Stimulated activated CD4-positive, alpha-beta T cell treated with anti-CD3 and anti-CD28 coated beads, TNF-alpha, amount 100 ng/mL, for 1 hour (primary cell): ENCODE data around the gene TSKU.
"Not testable (repeated sequence)": the region's sequence is repeated elsewhere in the genome, so short reads cannot be mapped to it uniquely, and the experiment has no call there.

Experiments
- DNase-seq, 3 donors: peaks; one replicate each; pipeline ENCODE4 v3.0.0-alpha.2; 2020; ENCODE audit warnings: low read depth in 3 of 3, low spot score in 1 of 3

The TSKU gene

DNA sequence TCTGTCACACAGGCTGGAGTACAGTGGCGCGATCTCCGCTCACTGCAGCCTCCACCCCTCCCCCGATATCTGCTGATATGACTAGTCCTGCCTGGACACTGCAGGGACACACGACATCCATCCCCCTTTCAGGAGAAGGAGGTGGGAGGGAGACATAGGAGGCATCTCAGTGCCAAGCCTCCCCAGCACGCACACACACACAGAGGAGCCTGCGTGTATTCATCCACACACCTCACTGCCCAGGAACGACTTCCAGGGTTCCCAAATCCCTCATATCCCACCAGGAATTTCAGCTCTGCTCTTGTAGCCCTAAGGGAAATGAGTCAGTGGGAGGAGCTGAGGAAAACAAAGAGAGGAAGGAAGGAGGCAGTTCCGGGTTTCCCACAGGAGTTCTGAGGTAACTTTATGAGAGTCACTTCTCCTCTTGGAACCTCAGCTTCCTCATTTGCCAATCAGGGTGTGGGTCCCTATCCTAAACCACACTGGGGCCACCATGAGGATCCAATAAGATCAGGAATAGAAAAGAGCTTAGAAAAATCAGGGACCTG, 40.4 kb downstream of the TSKU start:
- DNase-seq = no peak

DNA sequence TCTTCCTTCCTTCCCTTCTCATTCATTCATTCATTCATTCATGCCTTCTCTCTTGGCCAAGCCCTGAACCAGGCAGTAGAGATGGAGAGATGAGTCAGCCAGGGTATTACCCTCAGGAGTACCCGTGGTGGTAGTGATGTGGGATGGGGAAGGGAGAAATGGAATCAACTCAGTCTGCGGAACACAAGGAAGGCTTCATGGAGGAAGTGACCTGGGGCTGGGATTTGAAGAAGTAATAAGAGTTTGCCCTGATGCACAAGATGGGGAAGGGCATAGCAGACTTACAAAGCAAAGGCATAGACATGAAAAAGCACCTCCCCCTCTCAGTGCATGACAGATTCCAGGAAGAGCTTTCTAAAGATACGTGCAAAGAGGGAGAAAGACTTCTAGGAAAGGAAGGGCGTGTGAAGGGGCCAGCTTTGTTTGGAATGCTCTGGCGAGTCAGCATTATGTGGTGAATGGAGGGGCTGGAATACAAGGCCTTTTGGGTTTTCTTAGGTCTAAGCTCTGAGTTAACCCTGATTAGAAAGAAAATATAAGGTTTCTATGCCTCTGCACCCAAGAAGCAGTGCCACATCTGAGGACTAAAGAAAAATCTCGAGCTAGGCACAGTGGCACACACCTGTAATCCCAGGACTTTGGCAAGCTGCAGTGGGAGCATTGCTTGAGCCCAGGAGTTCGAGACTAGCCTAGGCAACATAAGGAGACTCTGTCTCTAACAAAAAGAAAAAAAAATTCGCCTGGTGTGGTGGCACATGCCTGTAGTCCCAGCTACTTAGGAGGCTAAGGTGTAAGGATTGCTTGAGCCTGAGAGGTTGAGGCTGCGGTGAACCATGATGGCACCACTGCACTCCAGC, 41.2 kb downstream of the TSKU start:
- no peak for DNase-seq

DNA sequence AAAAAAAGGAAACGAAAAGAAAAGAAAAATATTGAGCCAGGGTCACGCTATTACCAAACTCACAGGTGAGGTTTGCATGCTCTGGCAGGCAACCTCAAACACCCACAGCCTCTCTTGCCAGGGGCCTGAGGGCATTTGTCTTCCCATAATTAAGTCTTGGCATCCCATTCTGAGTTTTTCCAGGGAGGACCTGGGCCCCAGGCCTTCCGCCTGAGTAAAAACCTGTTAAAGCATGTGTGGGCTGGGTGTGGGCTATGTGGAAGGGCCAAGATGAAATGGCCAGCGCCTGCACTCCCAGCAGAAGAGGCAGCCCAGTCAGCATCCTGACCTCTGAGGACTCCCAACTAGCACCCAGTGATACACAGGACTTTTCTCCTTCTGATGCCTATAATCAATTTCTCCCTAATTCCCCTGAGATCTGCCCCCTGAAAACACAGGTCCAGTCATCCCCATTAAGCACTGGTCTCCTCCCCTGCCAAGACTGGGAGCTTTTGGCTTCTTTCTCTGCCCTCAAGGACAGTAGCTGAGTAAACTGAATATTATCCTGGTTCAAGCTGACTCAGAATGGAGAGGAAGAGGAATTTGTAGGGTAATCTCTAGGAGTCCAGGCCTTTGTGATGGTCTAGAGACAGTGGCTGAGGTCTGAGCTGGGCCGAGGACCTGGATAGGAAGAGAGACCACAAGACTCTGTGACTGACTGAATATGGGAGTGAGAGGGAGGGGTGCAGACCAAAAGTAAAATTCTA, 42.0 kb downstream of the TSKU start:
- DNase-seq = no peak

DNA sequence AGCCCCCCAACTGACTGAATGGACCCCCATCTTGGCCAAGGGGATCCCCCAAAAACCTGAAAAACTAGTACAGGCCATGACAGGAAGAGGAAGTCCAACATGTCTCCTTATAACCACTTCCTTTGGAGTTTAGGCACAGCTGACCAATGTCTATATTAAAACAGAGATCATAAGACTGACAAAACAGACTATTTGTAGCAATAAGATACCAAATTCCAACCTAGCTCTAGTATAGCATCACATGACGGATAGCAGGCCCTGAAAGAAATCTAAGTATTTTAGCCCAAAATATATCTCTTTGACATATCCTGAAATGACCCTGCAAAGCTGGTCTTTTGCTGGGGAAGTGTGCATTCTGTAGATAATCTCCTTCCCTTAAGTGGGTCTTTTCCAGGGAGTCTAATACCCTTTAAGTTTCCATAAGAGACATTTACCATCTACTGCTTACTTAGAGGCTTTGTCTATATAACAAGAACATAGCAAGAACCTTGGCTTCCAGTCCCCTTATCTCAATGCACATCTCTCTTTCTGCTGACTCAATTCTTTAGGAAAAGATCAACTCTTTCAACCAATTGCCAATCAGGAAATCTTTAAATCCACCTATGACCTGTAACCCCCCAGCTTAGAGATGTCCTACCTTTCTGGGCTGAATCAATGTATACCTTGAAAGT, 42.7 kb downstream of the TSKU start:
- DNase-seq = no peak

DNA sequence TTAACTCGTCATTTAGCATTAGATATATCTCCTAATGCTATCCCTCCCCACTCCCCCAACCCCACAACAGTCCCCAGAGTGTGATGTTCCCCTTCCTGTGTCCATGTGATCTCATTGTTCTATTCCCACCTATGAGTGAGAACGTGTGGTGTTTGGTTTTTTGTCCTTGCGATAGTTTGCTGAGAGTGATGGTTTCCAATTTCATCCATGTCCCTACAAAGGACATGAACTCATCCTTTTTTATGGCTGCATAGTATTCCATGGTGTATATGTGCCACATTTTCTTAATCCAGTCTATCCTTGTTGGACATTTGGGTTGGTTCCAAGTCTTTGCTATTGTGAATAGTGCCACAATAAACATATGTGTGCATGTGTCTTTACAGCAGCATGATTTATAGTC, 43.4 kb downstream of the TSKU start:
- not testable (repeated sequence) for DNase-seq

DNA sequence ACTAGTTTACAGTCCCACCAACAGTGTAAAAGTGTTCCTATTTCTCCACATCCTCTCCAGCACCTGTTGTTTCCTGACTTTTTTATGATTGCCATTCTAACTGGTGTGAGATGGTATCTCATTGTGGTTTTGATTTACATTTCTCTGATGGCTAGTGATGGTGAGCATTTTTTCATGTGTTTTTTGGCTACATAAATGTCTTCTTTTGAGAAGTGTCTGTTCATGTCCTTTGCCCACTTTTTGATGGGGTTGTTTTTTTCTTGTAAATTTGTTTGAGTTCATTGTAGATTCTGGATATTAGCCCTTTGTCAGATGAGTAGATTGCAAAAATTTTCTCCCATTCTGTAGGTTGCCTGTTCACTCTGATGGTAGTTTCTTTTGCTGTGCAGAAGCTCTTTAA, 43.8 kb downstream of the TSKU start:
- DNase-seq = not testable (repeated sequence)

DNA sequence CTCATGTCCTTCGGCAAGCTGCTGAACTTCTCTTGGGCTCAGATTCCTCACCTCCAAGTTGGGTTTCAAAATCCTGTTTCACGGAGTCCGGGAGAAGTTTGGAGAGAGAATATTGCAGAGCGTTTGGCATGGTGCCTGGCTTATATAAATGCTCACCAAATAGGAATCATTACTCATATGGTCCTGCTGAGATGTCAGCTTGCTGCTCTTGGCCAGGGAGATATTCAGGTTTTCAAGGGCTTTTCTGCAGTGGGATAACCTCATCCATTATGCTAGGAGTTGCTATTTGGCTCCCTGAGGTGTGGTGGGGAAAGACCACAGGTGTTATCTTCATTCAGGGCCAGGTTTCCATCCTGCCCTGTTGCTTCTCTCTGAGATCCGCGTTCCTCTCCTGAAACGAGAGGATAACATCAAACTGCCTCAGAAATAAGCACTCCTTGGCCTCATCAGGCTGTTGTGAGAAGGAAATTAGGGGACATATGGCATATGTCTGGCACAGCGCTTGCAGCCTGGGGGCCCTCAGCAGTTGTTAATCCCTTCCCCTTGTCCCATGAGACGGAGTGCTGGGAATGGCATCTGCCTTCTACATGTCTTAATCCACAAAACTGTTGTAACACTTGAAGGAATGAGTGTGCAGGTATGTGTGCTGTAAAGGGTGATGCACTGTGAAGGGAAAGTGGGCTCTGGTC, 47.6 kb downstream of the TSKU start:
- no peak for DNase-seq

DNA sequence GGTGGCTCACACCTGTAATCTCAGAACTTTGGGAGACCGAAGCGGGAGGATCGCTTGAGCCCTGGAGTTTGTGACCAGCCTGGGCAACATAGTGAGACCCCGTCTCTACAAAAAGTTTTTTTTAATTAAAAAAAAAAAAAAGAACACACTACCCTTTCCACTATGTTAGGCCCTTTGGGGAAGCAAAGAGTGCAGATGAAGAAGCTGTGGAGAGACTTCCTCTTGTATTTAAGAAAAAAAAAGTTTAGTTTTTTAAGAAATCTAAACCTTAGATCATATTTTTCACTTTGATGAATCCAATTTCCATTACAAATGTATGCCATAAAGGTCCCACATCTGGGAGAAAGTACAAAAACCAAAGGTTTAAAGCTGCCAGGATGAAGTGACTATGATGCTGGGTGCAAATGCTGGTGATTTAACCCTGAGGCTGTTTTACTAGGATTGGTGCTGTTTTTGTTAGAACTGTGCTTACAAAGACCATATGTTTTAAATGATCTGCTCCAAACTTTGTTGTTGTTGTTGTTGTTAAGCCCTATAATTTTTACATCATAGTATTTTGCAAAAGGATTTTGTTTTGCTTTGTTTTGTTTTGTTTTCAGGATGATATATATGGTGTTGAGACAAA, 48.6 kb downstream of the TSKU start:
- no peak for DNase-seq

DNA sequence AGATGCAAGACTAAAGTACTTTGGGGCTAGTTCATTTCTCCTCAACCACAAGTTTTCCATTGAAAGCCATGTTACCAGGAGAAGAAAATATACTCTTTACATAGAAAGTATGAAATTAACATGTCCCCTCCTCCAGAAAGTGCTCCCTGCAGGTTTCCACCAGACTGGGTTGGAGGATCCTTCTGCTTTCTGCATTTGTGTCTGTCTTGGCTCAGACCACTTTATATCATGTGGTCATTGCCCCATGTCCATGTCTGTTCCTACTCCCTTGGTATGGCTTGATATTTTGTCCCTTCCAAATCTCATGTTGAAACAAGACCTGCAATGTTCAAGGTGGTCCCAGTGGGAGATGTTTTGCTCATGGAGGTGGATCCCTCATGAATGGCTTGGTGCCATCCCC, 49.2 kb downstream of the TSKU start:
- DNase-seq = no peak

DNA sequence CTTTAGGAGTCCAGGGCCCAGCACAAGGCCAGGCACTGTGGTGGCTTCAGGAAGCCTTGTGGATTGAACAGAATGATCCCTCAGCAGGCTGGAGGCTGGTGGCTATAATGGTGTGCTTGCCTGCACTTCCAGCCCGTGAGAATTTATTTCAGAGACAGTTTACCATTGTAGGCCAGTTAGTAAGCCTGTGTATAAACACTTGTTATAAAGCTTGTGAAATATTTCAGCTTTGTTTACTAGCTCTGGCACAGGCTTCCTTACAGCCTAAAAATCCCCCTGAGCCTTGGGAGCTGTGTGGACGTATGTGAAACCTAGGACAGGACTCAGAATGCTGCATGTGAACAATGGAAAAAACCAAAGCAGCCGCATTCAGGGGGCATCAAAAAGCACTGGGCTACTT, 51.0 kb downstream of the TSKU start:
- no peak for DNase-seq

DNA sequence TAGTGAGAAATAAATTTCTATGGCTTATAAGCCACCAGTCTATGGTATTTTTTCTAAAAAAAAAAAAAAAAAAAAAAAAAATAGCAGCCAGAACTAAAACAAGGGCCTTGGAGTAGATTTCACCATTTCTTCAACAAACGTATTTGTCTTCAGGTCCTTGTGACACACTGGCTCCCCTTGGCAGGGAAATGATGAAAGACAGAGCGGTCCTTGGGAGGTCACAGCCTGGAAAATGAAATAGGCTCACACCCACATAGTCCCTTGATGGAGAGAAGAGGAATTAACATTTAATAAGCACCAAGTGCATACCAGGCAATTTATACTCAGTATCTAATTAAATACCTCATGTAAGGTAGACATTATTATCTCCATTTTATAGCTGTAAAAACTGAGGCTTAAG, 51.9 kb downstream of the TSKU start:
- no peak for DNase-seq

DNA sequence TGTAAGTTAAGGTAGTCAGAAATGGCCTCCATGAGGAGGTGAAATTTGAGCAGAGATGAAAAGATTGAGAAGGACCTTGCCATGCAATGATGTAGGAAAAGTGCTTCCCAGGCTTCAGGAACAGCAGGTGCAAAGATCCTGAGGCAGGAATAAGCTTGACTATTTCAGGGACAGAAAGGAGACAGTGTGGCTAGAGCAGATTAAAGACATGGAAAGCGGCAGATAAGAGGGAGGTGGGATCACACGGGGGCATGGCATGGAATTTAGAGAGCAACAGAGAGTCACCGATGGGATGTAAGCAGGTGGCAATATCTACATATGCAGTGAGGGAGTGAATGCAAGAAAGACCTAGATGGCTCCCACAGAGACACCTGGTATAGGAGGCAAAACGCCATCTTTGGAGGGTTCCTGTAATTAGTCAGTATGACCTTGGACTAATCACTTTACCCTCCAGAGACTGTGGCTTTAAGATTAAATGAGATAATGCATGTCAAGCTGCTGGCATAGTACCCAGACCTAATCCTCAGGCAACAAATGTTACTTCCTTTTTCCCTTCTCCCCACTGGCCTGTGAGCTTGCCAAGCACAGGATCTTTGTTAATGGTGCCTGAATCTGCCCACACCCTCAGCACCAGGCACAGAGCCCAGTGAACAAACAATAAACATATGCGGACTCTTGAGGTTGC, 52.9 kb downstream of the TSKU start:
- DNase-seq = no peak

DNA sequence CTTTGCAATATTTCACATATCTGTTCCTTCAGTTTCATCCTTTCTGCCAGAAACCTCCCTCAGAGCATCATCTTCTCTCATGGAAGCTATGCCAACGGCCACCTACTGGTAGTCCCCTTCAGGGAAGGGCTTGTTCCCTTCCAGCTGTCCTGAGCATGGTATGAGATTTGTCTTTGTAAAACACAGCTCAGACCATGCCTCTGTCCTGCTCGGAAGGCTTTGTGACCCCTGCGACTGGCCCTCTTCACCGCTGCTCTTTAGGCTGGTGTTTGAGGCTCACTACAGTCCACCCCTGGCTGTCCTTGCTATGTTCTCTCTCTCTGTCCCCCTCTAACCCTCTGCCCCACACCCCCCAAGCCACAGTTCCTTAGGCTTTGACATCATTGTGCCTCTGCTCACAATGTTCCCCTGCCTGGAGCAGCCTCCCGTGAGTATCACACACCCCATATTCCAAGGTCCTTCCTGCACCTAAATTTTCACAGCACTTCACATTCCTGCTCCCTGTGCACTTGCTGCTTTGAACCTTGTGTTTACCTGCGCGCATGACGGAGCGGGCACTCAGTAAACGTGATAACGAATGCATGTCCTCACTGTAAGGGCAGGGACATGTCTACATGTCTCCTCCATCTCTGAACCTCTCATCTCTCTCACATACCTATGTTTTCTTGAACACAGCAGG, 53.6 kb downstream of the TSKU start:
- DNase-seq = no peak

DNA sequence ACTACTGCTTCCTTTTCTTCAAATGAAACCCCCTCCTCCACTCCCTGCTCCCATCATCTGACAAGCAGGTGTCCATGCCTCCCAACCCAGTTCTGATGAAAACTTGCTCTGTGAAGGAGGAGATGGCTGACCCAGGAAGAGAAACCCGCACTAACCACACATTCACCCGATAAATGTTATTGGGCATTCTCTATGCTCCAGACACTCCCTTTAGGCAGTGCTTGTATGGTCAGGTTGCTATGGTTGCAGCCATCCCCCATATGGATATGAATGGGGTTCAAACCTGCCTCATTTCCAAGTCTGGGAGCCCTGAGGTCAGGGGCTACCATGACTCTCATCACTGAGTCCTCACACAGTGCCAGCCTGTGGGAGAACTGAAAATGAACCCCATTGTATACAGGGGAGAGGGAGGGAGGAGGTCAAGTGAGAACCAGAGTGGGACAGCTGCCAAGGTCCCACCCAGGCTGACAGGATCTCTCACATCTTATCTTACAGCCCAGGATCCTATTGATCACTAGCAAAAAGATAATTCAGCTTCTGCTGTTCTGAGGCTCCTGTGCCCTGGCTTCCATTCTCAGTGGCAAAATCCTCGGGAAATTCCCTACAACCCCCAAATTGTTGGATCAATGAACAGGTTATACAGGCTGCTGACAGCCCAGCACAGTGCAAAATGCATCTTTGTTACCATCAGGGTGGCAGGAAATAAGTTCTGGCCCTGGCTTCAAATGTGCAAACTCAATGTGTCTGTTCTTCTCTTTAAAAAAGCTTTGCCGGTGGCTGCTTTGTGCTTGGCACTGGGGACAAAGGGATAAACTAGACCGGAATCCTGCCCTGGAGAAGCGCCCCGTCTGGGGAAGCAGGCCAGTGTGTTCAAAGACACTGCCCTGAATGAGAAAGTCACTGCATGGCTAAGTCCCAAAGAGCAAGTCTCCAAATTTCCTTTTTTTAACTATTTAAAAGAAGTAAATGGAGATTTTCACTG, 54.8 kb downstream of the TSKU start:
- no peak for DNase-seq

DNA sequence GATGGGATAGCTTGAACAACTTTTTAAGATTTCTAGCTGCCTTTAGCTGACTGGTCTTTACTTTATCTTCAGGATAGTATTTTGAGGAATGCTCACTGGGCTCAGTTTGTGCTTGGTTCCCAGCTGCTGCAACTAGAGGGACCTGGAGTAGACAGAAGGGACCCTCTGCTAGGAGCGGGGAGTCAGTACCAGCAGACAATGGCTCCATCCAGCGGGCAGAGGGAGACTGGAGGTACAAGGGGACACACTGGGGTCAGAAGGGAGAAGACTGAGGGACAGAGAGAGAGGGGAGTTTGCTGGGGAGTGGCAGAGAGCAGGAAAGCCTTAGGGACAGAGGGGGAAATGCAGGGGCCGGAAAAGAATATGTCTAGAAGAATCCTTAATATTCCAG, 55.5 kb downstream of the TSKU start:
- no peak for DNase-seq

DNA sequence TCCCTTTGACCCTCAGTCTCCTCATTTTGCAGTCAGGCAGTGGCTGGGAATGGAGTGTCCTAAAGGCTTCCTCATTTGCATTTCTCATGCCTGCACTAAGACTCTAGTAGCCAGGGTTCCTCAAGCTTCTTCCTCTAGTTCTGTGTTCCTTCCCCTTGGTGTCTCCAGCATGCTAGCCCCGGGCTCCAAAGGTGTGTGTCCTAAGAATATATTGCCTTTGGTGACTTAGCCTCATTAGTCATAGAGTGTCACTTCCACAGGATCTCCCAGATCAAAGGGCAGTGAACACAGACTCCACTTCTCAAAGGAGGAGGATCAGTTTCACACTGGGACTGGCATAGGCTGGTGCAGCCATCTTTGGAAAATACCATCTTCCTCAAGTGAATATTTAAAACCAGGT, 56.2 kb downstream of the TSKU start:
- DNase-seq = no peak

DNA sequence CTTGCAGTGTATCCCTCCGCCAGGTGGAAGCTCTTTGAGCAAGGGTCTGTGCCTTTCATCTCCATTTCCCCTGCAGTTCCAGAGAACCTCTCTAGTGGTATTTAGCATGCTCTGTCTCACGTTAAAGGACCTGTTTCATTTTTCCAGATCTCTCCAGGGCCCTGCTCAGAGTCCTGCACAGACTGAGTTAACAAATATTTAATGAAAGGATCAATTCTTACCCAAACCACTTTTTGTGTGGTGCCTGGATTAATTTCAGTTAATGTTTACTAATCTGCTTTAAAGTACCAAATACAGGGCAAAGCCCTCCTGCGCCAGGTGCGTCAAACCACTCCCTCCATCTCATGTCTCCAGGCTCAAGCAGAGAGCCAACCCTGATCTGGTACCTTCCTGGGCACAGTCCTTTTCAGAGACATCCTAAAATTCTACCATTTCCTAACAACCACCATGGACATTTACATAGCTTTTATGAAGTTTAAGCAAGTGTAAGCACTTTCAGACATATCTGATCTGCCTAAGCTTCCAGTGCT, 58.8 kb downstream of the TSKU start:
- no peak for DNase-seq

DNA sequence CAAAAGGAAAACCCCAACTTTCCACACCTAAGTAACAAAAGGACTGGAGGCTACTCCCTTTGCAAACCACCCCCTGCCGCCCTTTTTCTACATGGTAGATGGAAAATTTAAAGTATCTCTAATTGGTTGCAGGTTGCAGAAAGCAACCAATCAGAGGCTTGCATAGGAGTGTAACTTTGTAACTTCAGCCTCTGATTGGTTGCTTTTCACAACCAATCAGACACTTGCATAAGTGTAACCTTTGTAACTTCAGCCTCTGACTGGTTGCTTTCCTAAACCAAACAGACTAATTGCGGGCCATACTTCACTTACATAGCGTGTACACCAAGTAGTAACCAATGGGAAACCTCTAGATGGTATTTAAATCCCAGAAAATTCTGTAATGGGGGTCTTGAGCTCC, 60.8 kb downstream of the TSKU start:
- DNase-seq = no peak
